ENCODE measurements around the gene CDK4.

GRCh38 chr12:57777367-57777766 is 25.3 kb upstream of the CDK4 start:
- TF ChIP-seq, protein P1, sequence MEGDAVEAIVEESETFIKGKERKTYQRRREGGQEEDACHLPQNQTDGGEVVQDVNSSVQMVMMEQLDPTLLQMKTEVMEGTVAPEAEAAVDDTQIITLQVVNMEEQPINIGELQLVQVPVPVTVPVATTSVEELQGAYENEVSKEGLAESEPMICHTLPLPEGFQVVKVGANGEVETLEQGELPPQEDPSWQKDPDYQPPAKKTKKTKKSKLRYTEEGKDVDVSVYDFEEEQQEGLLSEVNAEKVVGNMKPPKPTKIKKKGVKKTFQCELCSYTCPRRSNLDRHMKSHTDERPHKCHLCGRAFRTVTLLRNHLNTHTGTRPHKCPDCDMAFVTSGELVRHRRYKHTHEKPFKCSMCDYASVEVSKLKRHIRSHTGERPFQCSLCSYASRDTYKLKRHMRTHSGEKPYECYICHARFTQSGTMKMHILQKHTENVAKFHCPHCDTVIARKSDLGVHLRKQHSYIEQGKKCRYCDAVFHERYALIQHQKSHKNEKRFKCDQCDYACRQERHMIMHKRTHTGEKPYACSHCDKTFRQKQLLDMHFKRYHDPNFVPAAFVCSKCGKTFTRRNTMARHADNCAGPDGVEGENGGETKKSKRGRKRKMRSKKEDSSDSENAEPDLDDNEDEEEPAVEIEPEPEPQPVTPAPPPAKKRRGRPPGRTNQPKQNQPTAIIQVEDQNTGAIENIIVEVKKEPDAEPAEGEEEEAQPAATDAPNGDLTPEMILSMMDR (IDR thresholded peaks at IDR 0.05), result no peak
- TF ChIP-seq POLR2AphosphoS5 (IDR thresholded peaks at IDR 0.05; ENCODE audit: insufficient read depth in 1 of 2, low read depth in 1 of 2), result no peak

Measured in vagina (tissue), 2 donors.